ENCODE data around the gene ICAM4. TPM values are rescaled to one million over a fixed set of nuclear protein-coding genes. Genes with fewer than 3 reads are reported as not detected.
"Not testable (repeated sequence)": the region's sequence is repeated elsewhere in the genome, so short reads cannot be mapped to it uniquely, and the experiment has no call there.

The ICAM4 gene, protein sequence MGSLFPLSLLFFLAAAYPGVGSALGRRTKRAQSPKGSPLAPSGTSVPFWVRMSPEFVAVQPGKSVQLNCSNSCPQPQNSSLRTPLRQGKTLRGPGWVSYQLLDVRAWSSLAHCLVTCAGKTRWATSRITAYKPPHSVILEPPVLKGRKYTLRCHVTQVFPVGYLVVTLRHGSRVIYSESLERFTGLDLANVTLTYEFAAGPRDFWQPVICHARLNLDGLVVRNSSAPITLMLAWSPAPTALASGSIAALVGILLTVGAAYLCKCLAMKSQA
- 0.27 and 0.98 TPM in 2 replicates for total RNA-seq (ENCODE audit: low replicate concordance)

DNA sequence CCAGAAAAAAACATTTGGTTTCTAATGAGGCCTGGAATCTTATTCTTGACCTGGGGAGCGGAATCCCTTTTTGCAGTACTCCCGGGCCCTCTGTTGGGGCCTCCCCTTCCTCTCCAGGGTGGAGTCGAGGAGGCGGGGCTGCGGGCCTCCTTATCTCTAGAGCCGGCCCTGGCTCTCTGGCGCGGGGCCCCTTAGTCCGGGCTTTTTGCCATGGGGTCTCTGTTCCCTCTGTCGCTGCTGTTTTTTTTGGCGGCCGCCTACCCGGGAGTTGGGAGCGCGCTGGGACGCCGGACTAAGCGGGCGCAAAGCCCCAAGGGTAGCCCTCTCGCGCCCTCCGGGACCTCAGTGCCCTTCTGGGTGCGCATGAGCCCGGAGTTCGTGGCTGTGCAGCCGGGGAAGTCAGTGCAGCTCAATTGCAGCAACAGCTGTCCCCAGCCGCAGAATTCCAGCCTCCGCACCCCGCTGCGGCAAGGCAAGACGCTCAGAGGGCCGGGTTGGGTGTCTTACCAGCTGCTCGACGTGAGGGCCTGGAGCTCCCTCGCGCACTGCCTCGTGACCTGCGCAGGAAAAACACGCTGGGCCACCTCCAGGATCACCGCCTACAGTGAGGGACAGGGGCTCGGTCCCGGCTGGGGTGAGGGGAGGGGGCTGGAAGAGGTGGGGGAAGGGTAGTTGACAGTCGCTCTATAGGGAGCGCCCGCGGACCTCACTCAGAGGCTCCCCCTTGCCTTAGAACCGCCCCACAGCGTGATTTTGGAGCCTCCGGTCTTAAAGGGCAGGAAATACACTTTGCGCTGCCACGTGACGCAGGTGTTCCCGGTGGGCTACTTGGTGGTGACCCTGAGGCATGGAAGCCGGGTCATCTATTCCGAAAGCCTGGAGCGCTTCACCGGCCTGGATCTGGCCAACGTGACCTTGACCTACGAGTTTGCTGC lies at the start of gene ICAM4:
Gene ICAM4 (plus strand): TSS at position 153 of the 935 bp plus-strand sequence. CDS start 58 bp downstream, at position 211.
- TF ChIP-seq, protein P1, sequence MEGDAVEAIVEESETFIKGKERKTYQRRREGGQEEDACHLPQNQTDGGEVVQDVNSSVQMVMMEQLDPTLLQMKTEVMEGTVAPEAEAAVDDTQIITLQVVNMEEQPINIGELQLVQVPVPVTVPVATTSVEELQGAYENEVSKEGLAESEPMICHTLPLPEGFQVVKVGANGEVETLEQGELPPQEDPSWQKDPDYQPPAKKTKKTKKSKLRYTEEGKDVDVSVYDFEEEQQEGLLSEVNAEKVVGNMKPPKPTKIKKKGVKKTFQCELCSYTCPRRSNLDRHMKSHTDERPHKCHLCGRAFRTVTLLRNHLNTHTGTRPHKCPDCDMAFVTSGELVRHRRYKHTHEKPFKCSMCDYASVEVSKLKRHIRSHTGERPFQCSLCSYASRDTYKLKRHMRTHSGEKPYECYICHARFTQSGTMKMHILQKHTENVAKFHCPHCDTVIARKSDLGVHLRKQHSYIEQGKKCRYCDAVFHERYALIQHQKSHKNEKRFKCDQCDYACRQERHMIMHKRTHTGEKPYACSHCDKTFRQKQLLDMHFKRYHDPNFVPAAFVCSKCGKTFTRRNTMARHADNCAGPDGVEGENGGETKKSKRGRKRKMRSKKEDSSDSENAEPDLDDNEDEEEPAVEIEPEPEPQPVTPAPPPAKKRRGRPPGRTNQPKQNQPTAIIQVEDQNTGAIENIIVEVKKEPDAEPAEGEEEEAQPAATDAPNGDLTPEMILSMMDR (IDR thresholded peaks at IDR 0.05; ENCODE audit: insufficient read depth, low read length), result no peak
- H3K4me3 ChIP-seq (ENCODE audit: low read depth, low read length), result no peak within 1 kb of the TSS
- DNase-seq (ENCODE audit: low read depth), result peak; percentile 44

DNA sequence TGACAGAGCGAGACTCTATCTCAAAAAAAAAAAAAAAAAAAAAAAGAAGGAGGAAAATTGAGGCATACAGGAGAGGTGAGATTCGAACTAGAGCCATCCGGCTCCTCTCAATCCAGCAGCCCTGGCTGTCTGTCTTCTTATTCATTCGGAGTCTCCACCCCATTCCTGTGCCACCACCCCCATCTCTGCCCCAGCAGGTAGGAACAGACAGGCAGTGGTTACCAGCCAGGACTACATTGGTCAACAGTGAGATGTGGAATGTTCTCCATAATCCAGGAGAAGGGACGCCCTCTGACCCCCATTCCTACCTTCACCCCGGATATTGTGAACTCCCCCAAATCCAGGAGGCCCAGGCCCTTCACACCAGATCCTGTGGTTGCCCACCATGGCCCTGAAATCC lies 49.1 kb upstream of the ICAM4 start:
- no peak overlapping the region for H3K4me3 ChIP-seq (ENCODE audit: low read depth, low read length)
- no peak for DNase-seq (ENCODE audit: low read depth)
- TF ChIP-seq, protein P1 (IDR thresholded peaks at IDR 0.05; ENCODE audit: insufficient read depth, low read length), result no peak

DNA sequence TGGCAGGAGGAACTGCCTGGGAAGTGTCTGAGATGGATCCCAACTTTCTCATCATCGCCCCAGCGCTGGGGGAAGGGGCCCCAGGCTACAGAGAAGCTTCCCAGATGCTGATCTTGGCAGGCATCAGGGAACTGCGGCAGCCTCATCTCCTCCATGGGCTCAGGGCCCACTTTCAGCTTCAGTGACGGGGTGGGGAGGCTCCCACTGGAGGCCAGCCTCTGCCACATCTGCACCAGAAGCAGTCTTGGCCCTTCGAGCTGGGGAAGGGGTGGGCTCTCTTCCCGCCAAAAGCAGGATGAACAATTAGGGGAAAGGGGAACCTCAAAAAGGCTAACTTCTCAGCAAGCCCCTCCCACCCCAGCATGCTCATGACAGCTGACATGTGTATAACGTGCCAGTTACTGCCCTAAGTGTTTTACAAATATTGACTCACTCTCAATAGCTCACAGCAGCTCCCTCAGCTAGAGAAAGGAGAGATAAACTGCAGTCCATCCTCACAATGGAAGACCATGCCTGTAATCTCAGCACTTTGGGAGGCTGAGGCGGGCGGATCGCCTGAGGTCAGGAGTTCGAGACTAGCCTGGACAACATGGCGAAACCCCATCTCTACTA lies 48.5 kb upstream of the ICAM4 start:
- TF ChIP-seq, protein P1 (IDR thresholded peaks at IDR 0.05; ENCODE audit: insufficient read depth, low read length), result no peak
- DNase-seq (ENCODE audit: low read depth), result peak; percentile 97
- no peak overlapping the region for H3K4me3 ChIP-seq (ENCODE audit: low read depth, low read length)

DNA sequence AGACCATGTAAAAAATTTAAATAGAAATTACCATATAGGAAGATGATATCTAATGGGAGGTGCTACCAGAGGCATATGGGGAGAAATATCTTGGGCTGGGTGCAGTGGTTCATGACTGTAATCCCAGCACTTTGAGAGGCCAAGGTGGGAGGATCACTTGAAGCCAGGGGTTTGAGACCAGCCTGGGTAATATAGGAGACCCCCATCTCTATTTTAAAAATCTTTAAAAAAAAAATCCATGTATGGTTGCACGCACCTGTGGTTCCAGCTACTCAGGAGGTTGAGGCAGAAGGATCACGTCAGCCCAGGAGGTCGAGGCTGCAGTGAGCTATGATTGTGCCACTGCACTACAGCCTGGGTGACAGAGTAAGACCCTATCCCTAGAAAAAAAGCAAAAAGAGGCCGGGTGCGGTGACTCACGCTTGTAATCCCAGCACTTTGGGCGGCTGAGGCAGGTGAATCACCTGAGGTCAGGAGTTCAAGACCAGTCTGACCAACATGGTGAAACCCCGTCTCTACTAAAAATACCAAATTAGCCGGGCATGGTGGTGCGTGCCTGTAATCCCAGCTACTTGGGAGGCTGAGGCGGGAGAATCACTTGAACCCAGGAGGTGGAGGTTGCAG lies 44.8 kb upstream of the ICAM4 start:
- not testable (repeated sequence) for H3K4me3 ChIP-seq (ENCODE audit: low read depth, low read length); DNase-seq (ENCODE audit: low read depth)

DNA sequence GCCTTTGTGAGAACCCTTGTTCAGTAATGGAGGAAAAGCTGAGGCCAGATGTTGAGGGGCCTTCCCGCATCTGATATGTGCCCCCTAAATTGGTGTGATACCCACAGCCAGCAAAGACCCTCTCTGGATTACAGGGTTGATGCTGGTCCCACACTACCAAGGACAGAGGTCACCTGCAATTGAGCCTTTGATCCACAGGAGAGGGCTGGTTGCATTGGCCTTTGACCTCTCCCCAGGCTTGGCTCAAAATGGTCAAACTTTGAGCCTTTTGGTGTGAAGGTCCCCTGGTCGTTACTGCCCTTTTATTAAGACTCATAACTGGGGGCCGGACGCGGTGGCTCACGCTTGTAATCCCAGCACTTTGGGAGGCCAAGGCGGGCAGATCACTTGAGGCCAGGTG lies 43.1 kb upstream of the ICAM4 start:
- DNase-seq (ENCODE audit: low read depth), result no peak
- H3K4me3 ChIP-seq (ENCODE audit: low read depth, low read length), result no peak overlapping the region
- TF ChIP-seq, protein P1 (IDR thresholded peaks at IDR 0.05; ENCODE audit: insufficient read depth, low read length), result no peak

DNA sequence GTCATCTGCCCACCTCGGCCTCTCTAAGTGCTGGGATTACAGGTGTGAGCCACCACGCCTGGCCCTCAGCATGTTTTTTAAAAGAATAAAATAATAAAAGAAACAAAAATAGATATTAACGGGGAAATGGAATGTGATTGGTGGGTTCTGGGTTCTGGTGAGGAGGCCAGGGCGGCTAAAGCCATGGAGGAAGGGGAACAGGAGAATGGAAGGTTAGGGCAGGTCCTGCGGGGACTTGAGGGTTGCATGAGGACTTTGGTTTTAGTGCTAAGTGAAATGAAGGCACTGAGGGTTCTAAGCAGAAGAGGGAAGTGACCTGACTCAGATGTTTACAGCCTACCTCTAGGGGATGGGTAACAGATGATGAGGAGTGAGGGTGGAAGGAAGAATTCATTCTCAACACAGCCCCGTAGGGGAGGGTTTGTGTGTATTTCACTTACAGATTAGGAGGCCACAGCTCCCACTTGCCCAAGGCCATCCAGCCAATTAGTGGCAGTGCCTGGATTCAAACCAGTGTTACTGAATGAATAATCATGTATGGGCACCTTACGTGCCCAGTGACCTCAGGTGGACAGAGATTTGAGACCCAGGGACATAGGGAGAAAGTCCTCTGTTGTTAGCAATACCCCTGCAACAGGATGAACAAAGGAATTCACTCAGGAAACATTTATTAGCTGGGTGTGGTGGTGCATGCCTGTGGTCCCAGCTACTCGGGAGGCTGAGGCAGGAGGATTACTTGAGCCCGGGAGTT lies 41.4 kb upstream of the ICAM4 start:
- no peak for DNase-seq (ENCODE audit: low read depth)
- TF ChIP-seq, protein P1 (IDR thresholded peaks at IDR 0.05; ENCODE audit: insufficient read depth, low read length), result no peak

More for the DNA sequence above, 41.4 kb upstream of the ICAM4 start:
- H3K4me3 ChIP-seq (ENCODE audit: low read depth, low read length), result no peak overlapping the region

Data from fibroblast of the aortic adventitia (primary cell).